ENCODE results near the gene AHCTF1. TPM values are rescaled to one million over a fixed set of nuclear protein-coding genes. Genes with fewer than 3 reads are reported as not detected.

The AHCTF1 gene
- total and polyA plus RNA-seq, 9 of the 15 experiments (the other 6 are each of a cell fraction or from before 2014, with no cell fraction given), result 9.4 to 102 (median 47.6) TPM

DNA sequence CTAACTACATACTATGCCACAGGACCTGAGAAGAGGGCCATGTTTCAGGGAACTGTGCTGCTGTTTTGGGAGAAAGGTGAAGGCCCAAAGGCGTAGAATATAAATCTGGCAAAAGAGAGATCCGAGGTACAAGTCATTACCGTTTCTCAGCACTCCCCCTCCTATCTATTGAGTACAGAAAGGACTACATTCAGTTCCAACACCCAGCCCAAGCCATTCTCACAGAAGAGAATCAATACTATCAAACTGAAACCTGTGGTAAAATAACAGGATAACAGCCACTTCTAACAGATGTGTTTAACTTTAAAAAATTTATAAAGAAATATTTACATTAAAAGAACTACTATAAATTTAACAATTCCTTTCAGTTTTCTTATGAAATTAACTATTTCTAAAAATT is 7.8 kb downstream of the AHCTF1 start:
- Histone ChIP-seq H3K27ac (ENCODE audit: extremely low read depth, low read depth, low read length) (peak overlapping the region; percentile 16; the same call in 1 of the 3 replicates), H3K9ac (ENCODE audit: insufficient read depth in 1 of 2, low read depth in 2 of 2, low read length in 2 of 2) (peak overlapping the region in 1 of 2 experiments; percentile 12; a peak in 1 of 4 replicates), H3K79me2 (ENCODE audit: control insufficient read depth, insufficient read depth, low read length) (peaks cover 98% of the 10 kb centered on the region), H3K36me3 (ENCODE audit: control insufficient read depth, insufficient read depth, low read length) (peaks cover 64% of the 10 kb centered on the region), H3K4me3 (no peak overlapping the region), H3K4me2 (ENCODE audit: insufficient read depth, low read length) (no peak overlapping the region), H3K27me3 (ENCODE audit: control insufficient read depth in 2 of 2, insufficient read depth in 2 of 2, low read length in 2 of 2) (no peaks in the 10 kb centered on the region), H3K9me1 (ENCODE audit: control insufficient read depth, insufficient read depth, low read length) (no peaks in the 10 kb centered on the region), H4K20me1 (replicated peaks; ENCODE audit: control insufficient read depth, insufficient read depth, low read length) (peaks cover 21% of the 10 kb centered on the region), H3K4me1 (replicated peaks in 1 of 2; ENCODE audit: control insufficient read depth in 2 of 2, insufficient read depth in 2 of 2, low read length in 2 of 2) (peaks cover 7 to 13% of the 10 kb centered on the region in 2 experiments; a peak in 4 of 5 replicates), H2AFZ (ENCODE audit: low read depth, low read length) (no peak overlapping the region), H3K9me3 (replicated peaks; ENCODE audit: control insufficient read depth, insufficient read depth, low read depth, low read length) (0 out of 2 replicates have a peak, but pooled peaks cover 2% of the 10 kb centered on the region)
- ChIA-PET POLR2A (interaction anchor here (0.9 kb wide), 1 partner anchor 10 kb away, joined by 3 read pairs; no protein-coding TSS in a partner anchor), CTCF (ENCODE audit: low intra/inter-chr PET ratio) (no interaction called here)
- peak; percentile 30 for ATAC-seq
- TF ChIP-seq HMG20A (CRISPR knock-in tag; conservative IDR thresholded peaks at IDR 0.05) (no peak), CBFA2T3 (IDR thresholded peaks at IDR 0.05) (peak; percentile 24; the same call in 1 of the 2 replicates), NFE2L1 (tag; IDR thresholded peaks at IDR 0.05; ENCODE audit: borderline replicate concordance, low read depth) (0 out of 2 replicates have a peak, but pooled peaks have one; percentile 1)
- TF ChIP-seq, protein P1, sequence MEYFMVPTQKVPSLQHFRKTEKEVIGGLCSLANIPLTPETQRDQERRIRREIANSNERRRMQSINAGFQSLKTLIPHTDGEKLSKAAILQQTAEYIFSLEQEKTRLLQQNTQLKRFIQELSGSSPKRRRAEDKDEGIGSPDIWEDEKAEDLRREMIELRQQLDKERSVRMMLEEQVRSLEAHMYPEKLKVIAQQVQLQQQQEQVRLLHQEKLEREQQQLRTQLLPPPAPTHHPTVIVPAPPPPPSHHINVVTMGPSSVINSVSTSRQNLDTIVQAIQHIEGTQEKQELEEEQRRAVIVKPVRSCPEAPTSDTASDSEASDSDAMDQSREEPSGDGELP (CRISPR knock-in tag; IDR thresholded peaks at IDR 0.05; ENCODE audit: borderline replicate concordance), result no peak
- peak in 2 of 4 experiments; percentile 23 to 24 for DNase-seq (ENCODE audit: extremely low read depth in 1 of 4, low spot score in 3 of 4)
- intact Hi-C loops (cut with micrococcal nuclease), result no loop called here
- 22% methylated on average over 3 of the region's 3 CpGs for WGBS (ENCODE audit: insufficient coverage, low coverage, missing lambda C conversion rate)
- no TSS peak for BruUV-seq (replicated peaks)
- in situ Hi-C loops (cut with MboI), result no loop called here
- no peak for FAIRE-seq

Measured in K562 (cell line).